Hepatocyte (in vitro differentiated cells): ENCODE results near the gene ZNF536. TPM values are rescaled to one million over a fixed set of nuclear protein-coding genes. Genes with fewer than 3 reads are reported as not detected.

ENCODE experiments used
- DNase-seq: peaks from one replicate; pipeline ENCODE4 v3.0.0-alpha.2; 2016; ENCODE audit warnings: low spot score
- H2AFZ ChIP-seq: fragments of 200-600 bp; sonication (generic); 2 replicates; pipeline ENCODE4 v1.6.0; 2016; ENCODE audit warnings: antibody characterized with exemption, mild to moderate bottlenecking
- H3K27ac ChIP-seq: fragments of 200-600 bp; sonication (generic); 2 replicates; pipeline ENCODE4 v1.5.1; 2016; ENCODE audit warnings: mild to moderate bottlenecking
- H3K27me3 ChIP-seq: fragments of 200-600 bp; sonication (generic); 2 replicates; pipeline ENCODE4 v1.6.1; 2016
- H3K36me3 ChIP-seq: fragments of 200-600 bp; sonication (generic); replicated peaks from 2 replicates; pipeline ENCODE4 v1.5.1; 2016; ENCODE audit warnings: low read depth; ENCODE audit not compliant: insufficient read depth
- H3K4me1 ChIP-seq: fragments of 200-600 bp; sonication (generic); 2 replicates; pipeline ENCODE4 v1.5.1; 2016; ENCODE audit warnings: mild to moderate bottlenecking, moderate library complexity; ENCODE audit not compliant: insufficient read depth
- H3K4me2 ChIP-seq: fragments of 200-600 bp; sonication (generic); 2 replicates; pipeline ENCODE4 v1.6.0; 2016
- H3K4me3 ChIP-seq: fragments of 200-600 bp; sonication (generic); 2 replicates; pipeline ENCODE4 v1.5.1; 2016; ENCODE audit warnings: mild to moderate bottlenecking
- H3K79me2 ChIP-seq: fragments of 200-600 bp; sonication (generic); 2 replicates; pipeline ENCODE4 v1.6.0; 2017; ENCODE audit warnings: mild to moderate bottlenecking
- H3K9me2 ChIP-seq: fragments of 200-600 bp; sonication (generic); replicated peaks from 2 replicates; pipeline ENCODE4 v1.6.0; 2017; ENCODE audit warnings: mild to moderate bottlenecking; ENCODE audit not compliant: insufficient read depth
- H3K9me3 ChIP-seq: fragments of 200-600 bp; sonication (generic); 2 replicates; pipeline ENCODE4 v1.5.1; 2016; ENCODE audit warnings: low read depth, mild to moderate bottlenecking
- H4K20me1 ChIP-seq: fragments of 200-600 bp; sonication (generic); 2 replicates; pipeline ENCODE4 v1.6.0; 2016; ENCODE audit warnings: mild to moderate bottlenecking; ENCODE audit not compliant: insufficient read depth, poor library complexity, severe bottlenecking
- EZH2 ChIP-seq: fragments of 200-600 bp; sonication (generic); IDR thresholded peaks from 2 replicates; pipeline ENCODE4 v1.6.1; 2016; ENCODE audit warnings: antibody characterized with exemption, mild to moderate bottlenecking, borderline replicate concordance
- EZH2phosphoT487 ChIP-seq: fragments of 200-600 bp; sonication (generic); IDR thresholded peaks from one replicate; pipeline ENCODE4 v1.6.1; 2018; ENCODE audit warnings: antibody characterized with exemption, mild to moderate bottlenecking, low read depth, moderate library complexity; ENCODE audit not compliant: unreplicated experiment, severe bottlenecking
- WGBS: methylation state at CpG from one replicate; pipeline ENCODE4 v1.1.6; 2016; ENCODE audit warnings: low lambda C conversion rate; ENCODE audit errors: missing lambda C conversion rate; 5-methylcytosine and 5-hydroxymethylcytosine counted together
- polyA plus RNA-seq: library from polyadenylated mRNA; unstranded; fragments of >200 nt; fragmentation: Nextera tagmentation; extraction: Ambion mirVana; gene quantifications from 2 replicates; pipeline ENCODE4 v1.2.1, GENCODE V29; 2016
- total RNA-seq: library from RNA; depleted of rRNA; stranded (reverse); fragments of >200 nt; gene quantifications from 2 replicates; pipeline ENCODE4 v1.2.3, GENCODE V29; 2014
- TF ChIP-seq, protein P1 (sequence below): fragments of 200-600 bp; sonication (generic); IDR thresholded peaks from 2 replicates; pipeline ENCODE4 v1.5.1; 2016; ENCODE audit warnings: antibody characterized with exemption, mild to moderate bottlenecking; ENCODE audit not compliant: poor library complexity

Gene ZNF536
- total and polyA plus RNA-seq, 2 experiments from 2014 or later: 4.1 to 7.5 TPM

DNA sequence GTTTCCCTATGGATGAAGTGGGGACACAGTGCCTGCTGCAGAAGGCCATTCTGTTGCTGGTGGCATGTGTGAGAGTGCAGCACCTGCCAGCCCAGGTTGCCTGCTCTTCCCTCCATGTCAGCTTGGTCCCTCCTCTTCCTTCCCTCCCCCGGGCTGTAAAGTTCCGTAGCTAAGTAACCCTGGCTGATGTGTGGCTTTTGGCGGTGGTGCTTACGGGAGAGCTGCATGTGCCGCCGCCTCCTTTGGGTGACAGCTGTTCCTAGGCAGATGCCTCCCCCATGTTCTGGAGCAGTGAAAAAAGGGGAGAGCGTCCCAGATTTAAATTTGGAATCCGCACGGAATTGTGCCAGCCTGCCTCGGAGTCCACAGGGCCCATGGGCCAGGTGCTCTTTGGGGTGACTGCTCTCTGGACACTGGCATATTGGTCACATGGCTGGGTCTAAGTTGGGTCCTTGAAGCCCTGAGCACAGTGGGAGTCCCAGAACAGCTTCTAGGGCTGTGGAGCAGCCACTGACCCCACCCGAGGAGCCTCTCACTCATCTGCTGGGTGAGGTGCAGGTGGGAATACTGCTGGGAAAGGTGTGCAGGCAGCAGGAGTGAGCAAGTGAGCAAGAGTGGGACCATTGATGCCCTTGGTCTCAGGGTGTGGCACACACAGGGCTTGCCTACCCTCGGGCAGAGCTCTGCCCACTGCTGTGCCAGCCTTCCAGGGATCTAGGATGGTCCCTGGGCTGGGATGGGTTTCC lies 33.1 kb upstream of the ZNF536 start:
- no peaks in the 10 kb centered on the region for H3K79me2 ChIP-seq
- H3K27ac ChIP-seq: no peak overlapping the region
- H2AFZ ChIP-seq: no peak overlapping the region
- no peaks in the 10 kb centered on the region for H3K27me3 ChIP-seq
- no peaks in the 10 kb centered on the region for H3K9me2 ChIP-seq
- no peaks in the 10 kb centered on the region for H3K36me3 ChIP-seq
- H3K4me3 ChIP-seq: no peak overlapping the region
- no peak for DNase-seq
- no peaks in the 10 kb centered on the region for H3K9me3 ChIP-seq
- H3K4me2 ChIP-seq: no peak overlapping the region
- TF ChIP-seq EZH2phosphoT487: no peak
- TF ChIP-seq, protein P1, sequence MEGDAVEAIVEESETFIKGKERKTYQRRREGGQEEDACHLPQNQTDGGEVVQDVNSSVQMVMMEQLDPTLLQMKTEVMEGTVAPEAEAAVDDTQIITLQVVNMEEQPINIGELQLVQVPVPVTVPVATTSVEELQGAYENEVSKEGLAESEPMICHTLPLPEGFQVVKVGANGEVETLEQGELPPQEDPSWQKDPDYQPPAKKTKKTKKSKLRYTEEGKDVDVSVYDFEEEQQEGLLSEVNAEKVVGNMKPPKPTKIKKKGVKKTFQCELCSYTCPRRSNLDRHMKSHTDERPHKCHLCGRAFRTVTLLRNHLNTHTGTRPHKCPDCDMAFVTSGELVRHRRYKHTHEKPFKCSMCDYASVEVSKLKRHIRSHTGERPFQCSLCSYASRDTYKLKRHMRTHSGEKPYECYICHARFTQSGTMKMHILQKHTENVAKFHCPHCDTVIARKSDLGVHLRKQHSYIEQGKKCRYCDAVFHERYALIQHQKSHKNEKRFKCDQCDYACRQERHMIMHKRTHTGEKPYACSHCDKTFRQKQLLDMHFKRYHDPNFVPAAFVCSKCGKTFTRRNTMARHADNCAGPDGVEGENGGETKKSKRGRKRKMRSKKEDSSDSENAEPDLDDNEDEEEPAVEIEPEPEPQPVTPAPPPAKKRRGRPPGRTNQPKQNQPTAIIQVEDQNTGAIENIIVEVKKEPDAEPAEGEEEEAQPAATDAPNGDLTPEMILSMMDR: no peak
- no peak for TF ChIP-seq EZH2
- peaks cover 8% of the 10 kb centered on the region for H3K4me1 ChIP-seq
- WGBS: 95% methylated on average over 12 of the region's 12 CpGs
- no peaks in the 10 kb centered on the region for H4K20me1 ChIP-seq

- H3K27ac ChIP-seq: peak overlapping the region; percentile 83
- H3K4me1 ChIP-seq: peaks cover 8% of the 10 kb centered on the region
- no peak overlapping the region for H2AFZ ChIP-seq
- DNase-seq: no peak
- H4K20me1 ChIP-seq: no peaks in the 10 kb centered on the region
- H3K9me3 ChIP-seq: no peaks in the 10 kb centered on the region
- TF ChIP-seq EZH2: no peak
- no peak for TF ChIP-seq EZH2phosphoT487
- TF ChIP-seq, protein P1: no peak
- no peaks in the 10 kb centered on the region for H3K27me3 ChIP-seq
- H3K36me3 ChIP-seq: no peaks in the 10 kb centered on the region
- H3K79me2 ChIP-seq: no peaks in the 10 kb centered on the region
- WGBS: 74% methylated on average over 14 of the region's 14 CpGs
- peak overlapping the region; percentile 17 for H3K4me2 ChIP-seq
- H3K4me3 ChIP-seq: no peak overlapping the region
- no peaks in the 10 kb centered on the region for H3K9me2 ChIP-seq
Observed at GRCh38 chr19:30339624-30340525, 32.3 kb upstream of the ZNF536 start.

DNA sequence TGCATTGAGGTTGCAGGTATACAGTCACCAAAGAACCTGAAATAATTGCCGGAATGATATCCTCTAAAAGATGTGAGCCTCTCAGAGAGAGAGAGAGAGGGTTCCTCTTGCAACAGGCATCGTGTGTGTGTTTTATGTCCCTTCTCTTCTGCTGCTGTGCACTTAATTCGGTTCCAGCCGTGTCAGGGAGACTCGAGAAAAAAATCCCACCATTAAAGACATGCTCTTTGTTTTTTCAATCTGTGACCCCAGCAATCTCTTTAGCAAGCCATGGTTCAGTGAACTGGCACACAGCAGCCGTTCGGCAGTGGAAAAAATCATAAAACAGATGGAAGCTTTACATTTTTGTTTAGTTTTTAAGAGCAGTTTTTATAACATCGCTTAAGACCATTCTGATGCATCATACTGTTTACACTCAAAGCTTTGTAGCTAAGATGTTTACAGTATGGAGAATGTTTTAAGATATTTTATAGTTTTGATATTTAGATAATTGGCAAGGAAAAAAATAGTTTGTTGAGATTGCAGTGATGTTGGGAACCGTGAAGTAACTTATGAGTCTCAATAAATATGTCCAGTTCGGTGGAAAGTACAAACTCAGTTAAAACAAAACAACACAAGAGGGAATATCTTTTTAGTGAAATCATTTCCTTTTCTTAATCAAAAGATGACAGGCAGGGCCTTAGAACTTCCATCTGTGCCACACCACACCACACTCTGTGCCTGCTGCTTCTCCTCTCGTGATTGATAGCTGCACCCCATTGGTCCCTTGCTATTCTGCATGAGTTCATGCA lies 31.2 kb upstream of the ZNF536 start:
- Histone ChIP-seq H3K4me3 (no peak overlapping the region), H2AFZ (no peak overlapping the region), H3K9me3 (no peaks in the 10 kb centered on the region), H4K20me1 (no peaks in the 10 kb centered on the region), H3K4me1 (peaks cover 8% of the 10 kb centered on the region), H3K27ac (peak overlapping the region; percentile 83), H3K36me3 (no peaks in the 10 kb centered on the region), H3K4me2 (peak overlapping the region; percentile 17), H3K79me2 (no peaks in the 10 kb centered on the region), H3K9me2 (no peaks in the 10 kb centered on the region), H3K27me3 (no peaks in the 10 kb centered on the region)
- peak; percentile 44 for DNase-seq
- TF ChIP-seq EZH2phosphoT487: peak; percentile 71
- TF ChIP-seq, protein P1: no peak
- 48% methylated on average over 11 of the region's 11 CpGs for WGBS
